SK-N-SH treated with all-trans-retinoic acid at 6 μM for 48 hours (cell line): ENCODE data around the gene ALK.

Experiments used
- ARNTL ChIP-seq: fragments of 450-650 bp; formaldehyde crosslinking; IDR thresholded peaks from 2 replicates; pipeline ENCODE4 v1.5.0; 2020; ENCODE audit warnings: low read depth, mild to moderate bottlenecking, moderate library complexity, borderline replicate concordance
- CREB5 ChIP-seq: fragments of 250-450 bp; sonication (Bioruptor Pico); IDR thresholded peaks from 2 replicates; pipeline ENCODE4 v1.5.1; 2020; ENCODE audit warnings: low read depth, mild to moderate bottlenecking, moderate library complexity
- CSRNP3 ChIP-seq: fragments of 250-450 bp; sonication (Bioruptor Pico); IDR thresholded peaks from 2 replicates; pipeline ENCODE4 v1.5.1; 2021; ENCODE audit warnings: mild to moderate bottlenecking, moderate library complexity
- GLIS3 ChIP-seq: fragments of 250-450 bp; sonication (Bioruptor Pico); IDR thresholded peaks from 2 replicates; pipeline ENCODE4 v1.5.0; 2020; ENCODE audit warnings: mild to moderate bottlenecking, moderate library complexity
- ISL1 ChIP-seq: fragments of 250-450 bp; sonication (Bioruptor Pico); IDR thresholded peaks from 2 replicates; pipeline ENCODE4 v2.1.2; 2022; ENCODE audit warnings: mild to moderate bottlenecking, moderate library complexity
- OSR1 ChIP-seq: fragments of 250-450 bp; sonication (Bioruptor Pico); IDR thresholded peaks from 2 replicates; pipeline ENCODE4 v1.8.0; 2022; ENCODE audit warnings: moderate library complexity, mild to moderate bottlenecking, inconsistent platforms
- POU6F1 ChIP-seq: fragments of 250-450 bp; sonication (Bioruptor Pico); IDR thresholded peaks from 2 replicates; pipeline ENCODE4 v1.8.0; 2021; ENCODE audit warnings: low read depth, mild to moderate bottlenecking, moderate library complexity, borderline replicate concordance
- RARB ChIP-seq: fragments of 250-450 bp; sonication (Bioruptor Pico); IDR thresholded peaks from 2 replicates; pipeline ENCODE4 v1.8.0; 2021; ENCODE audit warnings: mild to moderate bottlenecking, moderate library complexity
- SNAI2 ChIP-seq: fragments of 250-450 bp; sonication (Bioruptor Pico); IDR thresholded peaks from 2 replicates; pipeline ENCODE4 v1.5.0; 2020; ENCODE audit warnings: mild to moderate bottlenecking, moderate library complexity
- TOX ChIP-seq: fragments of 250-450 bp; sonication (Bioruptor Pico); IDR thresholded peaks from 2 replicates; pipeline ENCODE4 v1.8.0; 2021; ENCODE audit warnings: mild to moderate bottlenecking, moderate library complexity, borderline replicate concordance
- TSHZ2 ChIP-seq: fragments of 250-450 bp; sonication (Bioruptor Pico); IDR thresholded peaks from 2 replicates; pipeline ENCODE4 v1.5.0; 2020; ENCODE audit warnings: mild to moderate bottlenecking, moderate library complexity
- ZFP3 ChIP-seq: fragments of 250-450 bp; sonication (Bioruptor Pico); IDR thresholded peaks from 2 replicates; pipeline ENCODE4 v1.5.0; 2020; ENCODE audit warnings: mild to moderate bottlenecking, moderate library complexity

GRCh38 chr2:29412197-29412925 lies 509.0 kb downstream of the ALK start:
- TF ChIP-seq CSRNP3 (CRISPR knock-in tag) (no peak), RARB (CRISPR knock-in tag) (no peak), CREB5 (CRISPR knock-in tag) (no peak), OSR1 (CRISPR knock-in tag) (no peak), SNAI2 (CRISPR knock-in tag) (no peak), ARNTL (no peak), GLIS3 (CRISPR knock-in tag) (no peak), POU6F1 (CRISPR knock-in tag) (no peak), ZFP3 (CRISPR knock-in tag) (no peak), TSHZ2 (CRISPR knock-in tag) (no peak), TOX (no peak), ISL1 (CRISPR knock-in tag) (no peak)
